Dermis blood vessel endothelial cell (primary cell): Measurements from ENCODE around the gene WDR36. TPM values are rescaled to one million over a fixed set of nuclear protein-coding genes. Genes with fewer than 3 reads are reported as not detected.

Source experiments
- total RNA-seq: library from RNA; depleted of rRNA; stranded (reverse); fragments of >200 nt; gene quantifications from 2 replicates; pipeline ENCODE4 v1.2.3, GENCODE V29; 2014

The WDR36 gene
- total RNA-seq, 1 donor from 2014 or later, result 58.4 TPM

Other genes with a start within 250 kb of the WDR36 start
- gene TSLP, start 20.6 kb upstream of the WDR36 start, total RNA-seq, result under 0.01 and 0.19 TPM in 2 replicates
- gene CAMK4, start 132.0 kb downstream of the WDR36 start, total RNA-seq, result under 0.01 and 0.28 TPM in 2 replicates